HG02759 (cell line): ENCODE data around the gene CSPG4.

Experiments
- ATAC-seq: cut with Tn5 transposase; IDR thresholded peaks from one replicate; pipeline ENCODE4 v1.9.1; 2021; ENCODE audit warnings: mild to moderate bottlenecking, moderate library complexity; ENCODE audit not compliant: unreplicated experiment

CSPG4 gene

GRCh38 chr15:75625542-75626347 is 86.9 kb downstream of the CSPG4 start, which contains the start of gene SNUPN:
TSS of gene SNUPN (minus strand) at chr15:75625725. CDS start at chr15:75621051, 4,674 bp downstream.
- peak; percentile 88 for ATAC-seq
